SJCRH30 (cell line): ENCODE data around the gene DLD. TPM values are rescaled to one million over a fixed set of nuclear protein-coding genes. Genes with fewer than 3 reads are reported as not detected.

Experiments used
- DNase-seq, 2 experiments: peaks; one replicate each; pipeline ENCODE4 v3.0.0-alpha.2; 2015 to 2020
- H3K27ac ChIP-seq: fragments of 250-450 bp; sonication (Bioruptor Pico); 2 replicates; pipeline ENCODE4 v1.5.1; 2020; ENCODE audit warnings: mild to moderate bottlenecking, moderate library complexity
- H3K27me3 ChIP-seq: fragments of 250-450 bp; sonication (Bioruptor Pico); 2 replicates; pipeline ENCODE4 v1.5.1; 2020; ENCODE audit warnings: mild to moderate bottlenecking, moderate library complexity
- H3K36me3 ChIP-seq: fragments of 250-450 bp; sonication (Bioruptor Pico); 2 replicates; pipeline ENCODE4 v1.5.1; 2020; ENCODE audit warnings: mild to moderate bottlenecking, moderate library complexity
- H3K4me1 ChIP-seq: fragments of 250-450 bp; sonication (Bioruptor Pico); 2 replicates; pipeline ENCODE4 v1.5.1; 2020; ENCODE audit warnings: mild to moderate bottlenecking, moderate library complexity
- H3K4me3 ChIP-seq: fragments of 250-450 bp; sonication (Bioruptor Pico); 2 replicates; pipeline ENCODE4 v1.5.1; 2020; ENCODE audit warnings: mild to moderate bottlenecking, moderate library complexity
- H3K9me3 ChIP-seq: fragments of 250-450 bp; sonication (Bioruptor Pico); replicated peaks from 2 replicates; pipeline ENCODE4 v1.5.1; 2020; ENCODE audit warnings: mild to moderate bottlenecking, moderate library complexity
- total RNA-seq: library from RNA; depleted of rRNA; stranded (reverse); fragments of >200 nt; shearing (Covaris generic); gene quantifications from 2 replicates; pipeline ENCODE4 v1.2.3, GENCODE V29; 2014

DLD gene
- total RNA-seq, 1 experiment from 2014 or later, result 151 TPM

- Histone ChIP-seq H3K4me1 (peaks cover 46% of the 10 kb centered on the region), H3K36me3 (peaks cover 70% of the 10 kb centered on the region), H3K4me3 (no peak overlapping the region), H3K27me3 (no peaks in the 10 kb centered on the region), H3K9me3 (no peaks in the 10 kb centered on the region), H3K27ac (peak overlapping the region; percentile 7; the same call in 1 of the 2 replicates)
- no peak for DNase-seq
These were observed 47.7 kb downstream of the DLD start for GRCh38 chr7:107938456-107939250.

- Histone ChIP-seq H3K27me3 (no peaks in the 10 kb centered on the region), H3K27ac (no peak overlapping the region; the same call in 1 of the 2 replicates), H3K4me1 (peaks cover 38% of the 10 kb centered on the region), H3K4me3 (no peak overlapping the region), H3K9me3 (no peaks in the 10 kb centered on the region), H3K36me3 (peaks cover 74% of the 10 kb centered on the region)
- DNase-seq, result no peak
These were observed 48.8 kb downstream of the DLD start for GRCh38 chr7:107939573-107940489.

DNA sequence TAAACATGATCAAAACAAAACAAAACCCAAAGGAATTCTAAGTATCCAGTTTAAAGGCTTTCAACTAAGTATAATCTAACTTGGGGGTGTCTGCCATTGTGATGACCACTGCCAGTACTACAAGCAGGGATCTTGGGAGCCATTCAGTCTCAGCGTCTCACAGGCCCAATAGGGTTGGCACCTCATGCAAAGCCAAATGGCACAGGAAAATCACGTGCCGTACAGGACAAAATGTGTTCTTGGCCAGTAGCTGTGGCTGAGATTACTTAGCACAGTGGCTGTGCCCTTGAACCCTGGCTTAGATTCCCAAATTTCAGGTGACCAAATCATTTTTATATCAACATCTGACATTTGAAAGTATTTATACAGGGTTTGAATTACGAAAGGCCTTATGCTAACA lies 50.0 kb downstream of the DLD start:
- H3K27ac ChIP-seq, result no peak overlapping the region
- H3K36me3 ChIP-seq, result peaks cover 68% of the 10 kb centered on the region
- peaks cover 42% of the 10 kb centered on the region for H3K4me1 ChIP-seq
- no peak overlapping the region for H3K4me3 ChIP-seq
- no peaks in the 10 kb centered on the region for H3K9me3 ChIP-seq
- no peak for DNase-seq
- H3K27me3 ChIP-seq, result no peaks in the 10 kb centered on the region

- no peaks in the 10 kb centered on the region for H3K9me3 ChIP-seq
- no peak overlapping the region for H3K27ac ChIP-seq
- H3K4me1 ChIP-seq, result peaks cover 43% of the 10 kb centered on the region
- H3K36me3 ChIP-seq, result peaks cover 56% of the 10 kb centered on the region
- no peaks in the 10 kb centered on the region for H3K27me3 ChIP-seq
- H3K4me3 ChIP-seq, result no peak overlapping the region
- no peak for DNase-seq
These were observed 52.0 kb downstream of the DLD start for GRCh38 chr7:107943018-107943417.

GRCh38 chr7:107944411-107945169 lies 53.6 kb downstream of the DLD start:
- Histone ChIP-seq H3K4me1 (peaks cover 42% of the 10 kb centered on the region), H3K27me3 (no peaks in the 10 kb centered on the region), H3K9me3 (no peaks in the 10 kb centered on the region), H3K36me3 (peaks cover 46% of the 10 kb centered on the region), H3K27ac (no peak overlapping the region), H3K4me3 (no peak overlapping the region)
- DNase-seq, result no peak

DNA sequence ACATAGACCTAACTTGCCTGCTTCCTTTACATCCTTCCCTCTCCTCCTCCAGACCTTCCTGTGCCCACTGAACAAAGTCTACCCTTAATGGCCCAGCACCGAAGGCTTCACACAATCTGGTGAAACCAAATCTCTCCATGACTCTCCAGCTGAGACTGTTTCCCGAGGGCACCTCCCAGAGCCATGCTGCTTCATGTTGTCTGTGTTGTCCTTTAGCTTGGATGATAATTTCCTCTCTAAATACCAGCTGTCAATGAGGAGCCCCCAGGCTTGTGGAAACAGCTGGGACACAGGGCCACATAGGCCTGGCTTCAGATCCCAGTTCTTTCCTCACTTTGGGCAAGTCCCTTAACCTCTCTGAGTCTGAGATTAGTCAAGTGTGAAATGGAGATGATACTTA lies 54.3 kb downstream of the DLD start:
- Histone ChIP-seq H3K36me3 (peaks cover 41% of the 10 kb centered on the region), H3K4me3 (no peak overlapping the region), H3K4me1 (peaks cover 48% of the 10 kb centered on the region), H3K27me3 (no peaks in the 10 kb centered on the region), H3K9me3 (no peaks in the 10 kb centered on the region), H3K27ac (peak overlapping the region; percentile 33)
- DNase-seq, result peak; percentile 80 to 93

- Histone ChIP-seq H3K27ac (no peak overlapping the region), H3K36me3 (peaks cover 44% of the 10 kb centered on the region), H3K27me3 (no peaks in the 10 kb centered on the region), H3K9me3 (no peaks in the 10 kb centered on the region), H3K4me1 (peaks cover 54% of the 10 kb centered on the region), H3K4me3 (no peak overlapping the region)
- no peak for DNase-seq
These were observed 55.5 kb downstream of the DLD start for GRCh38 chr7:107946451-107946850.

DNA sequence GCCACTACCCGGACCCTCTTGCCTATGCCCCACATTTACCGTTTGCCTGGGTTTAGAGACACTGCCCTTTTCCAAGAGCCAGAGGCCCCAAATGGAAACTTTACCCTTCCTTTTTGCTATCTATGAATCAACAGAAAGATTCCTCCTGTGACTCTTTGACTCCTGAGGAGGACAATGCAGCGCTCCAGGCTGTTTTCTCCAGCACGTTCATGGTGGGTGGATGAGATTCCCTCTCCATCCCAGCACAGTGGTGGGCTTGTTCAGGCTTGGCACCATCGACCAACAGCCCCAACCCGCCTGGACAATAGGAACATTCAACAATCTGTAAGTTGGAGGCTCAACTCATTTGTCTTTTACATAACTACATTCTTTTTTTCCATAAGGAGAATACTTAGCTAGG lies 55.9 kb downstream of the DLD start:
- no peaks in the 10 kb centered on the region for H3K9me3 ChIP-seq
- H3K4me3 ChIP-seq, result no peak overlapping the region
- no peak for DNase-seq
- peaks cover 58% of the 10 kb centered on the region for H3K4me1 ChIP-seq
- H3K36me3 ChIP-seq, result peaks cover 49% of the 10 kb centered on the region
- H3K27ac ChIP-seq, result no peak overlapping the region
- H3K27me3 ChIP-seq, result no peaks in the 10 kb centered on the region

DNA sequence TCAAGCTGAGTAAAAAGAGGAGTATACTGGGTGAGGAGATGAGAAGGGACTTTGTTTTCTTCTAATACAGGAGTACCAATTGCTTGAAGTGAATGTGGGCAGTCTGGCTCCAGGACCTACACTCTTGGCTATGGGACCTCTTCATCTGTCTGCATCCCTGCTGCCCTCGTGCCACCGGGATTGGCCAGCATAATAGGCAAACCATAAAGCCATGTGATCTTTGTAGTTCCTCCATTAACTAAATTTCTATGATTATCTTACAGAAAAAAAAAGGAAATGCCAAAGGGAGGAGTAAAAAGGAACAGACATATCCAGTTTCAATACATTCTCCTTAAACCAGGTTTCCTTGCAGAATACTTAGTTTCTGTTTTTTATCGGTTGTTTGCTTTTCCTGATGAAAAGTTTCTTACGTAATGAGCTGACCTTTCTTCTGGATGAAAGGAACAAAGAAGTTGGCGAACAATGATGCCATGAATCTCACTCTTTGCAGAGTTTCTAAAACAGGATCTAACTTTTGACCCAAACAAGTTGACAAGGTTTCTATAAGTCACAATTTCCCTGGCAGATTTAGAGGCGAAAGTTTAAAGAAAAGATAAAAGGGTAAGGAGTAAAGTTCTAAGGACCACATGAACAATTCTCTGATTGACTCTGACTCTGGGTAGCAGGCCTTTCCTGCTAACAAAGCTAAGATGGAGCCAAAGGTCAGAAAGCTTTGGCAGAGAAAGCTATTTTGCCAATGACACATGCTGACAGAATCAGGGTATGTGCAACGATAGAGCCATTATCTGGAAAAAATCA lies 57.9 kb downstream of the DLD start:
- H3K36me3 ChIP-seq, result peaks cover 44% of the 10 kb centered on the region
- no peaks in the 10 kb centered on the region for H3K27me3 ChIP-seq
- peak overlapping the region; percentile 26 for H3K27ac ChIP-seq
- no peaks in the 10 kb centered on the region for H3K9me3 ChIP-seq
- DNase-seq, result peak; percentile 43 to 76
- H3K4me1 ChIP-seq, result peaks cover 76% of the 10 kb centered on the region
- no peak overlapping the region for H3K4me3 ChIP-seq

GRCh38 chr7:107949443-107949935 lies 58.5 kb downstream of the DLD start:
- no peaks in the 10 kb centered on the region for H3K27me3 ChIP-seq
- no peaks in the 10 kb centered on the region for H3K9me3 ChIP-seq
- peaks cover 42% of the 10 kb centered on the region for H3K36me3 ChIP-seq
- peak overlapping the region; percentile 26 for H3K27ac ChIP-seq
- peak in 1 of 2 experiments; percentile 67 for DNase-seq
- H3K4me3 ChIP-seq, result no peak overlapping the region
- peaks cover 76% of the 10 kb centered on the region for H3K4me1 ChIP-seq

- no peak overlapping the region; the same call in 1 of the 2 replicates for H3K27ac ChIP-seq
- H3K27me3 ChIP-seq, result no peaks in the 10 kb centered on the region
- peaks cover 53% of the 10 kb centered on the region for H3K36me3 ChIP-seq
- H3K4me1 ChIP-seq, result peaks cover 62% of the 10 kb centered on the region
- H3K9me3 ChIP-seq, result no peaks in the 10 kb centered on the region
- no peak for DNase-seq
- no peak overlapping the region for H3K4me3 ChIP-seq
These were observed 60.3 kb downstream of the DLD start for GRCh38 chr7:107951172-107951787.

GRCh38 chr7:107951896-107952295 lies 60.9 kb downstream of the DLD start:
- Histone ChIP-seq H3K9me3 (no peaks in the 10 kb centered on the region), H3K27ac (peak overlapping the region; percentile 0; the same call in 1 of the 2 replicates), H3K36me3 (peaks cover 59% of the 10 kb centered on the region), H3K4me3 (no peak overlapping the region), H3K27me3 (no peaks in the 10 kb centered on the region), H3K4me1 (peaks cover 55% of the 10 kb centered on the region)
- DNase-seq, result no peak

- Histone ChIP-seq H3K27me3 (no peaks in the 10 kb centered on the region), H3K36me3 (peaks cover 69% of the 10 kb centered on the region), H3K9me3 (no peaks in the 10 kb centered on the region), H3K4me3 (no peak overlapping the region), H3K27ac (no peak overlapping the region; the same call in 1 of the 2 replicates), H3K4me1 (peaks cover 48% of the 10 kb centered on the region)
- DNase-seq, result no peak
These were observed 62.4 kb downstream of the DLD start for GRCh38 chr7:107953265-107953923.
